Uterus (tissue), 2 donors: Measurements from ENCODE around the gene HIC1.

Experiments used
- CTCF ChIP-seq, 4 experiments: fragments of 200-600 bp in 2 of 4; fragments of 450-650 bp in 2 of 4; sonication (generic) in 2 of 4; IDR thresholded peaks; one replicate each; pipeline ENCODE4 v1.5.1; 2016 to 2019; ENCODE audit warnings: antibody characterized with exemption in 4 of 4, mild to moderate bottlenecking in 2 of 4, moderate library complexity in 1 of 4
- POLR2A ChIP-seq, 2 donors: fragments of 450-650 bp; IDR thresholded peaks; one replicate each; pipeline ENCODE4 v1.6.1; 2016; ENCODE audit warnings: antibody characterized with exemption in 2 of 2, mild to moderate bottlenecking in 1 of 2, moderate library complexity in 1 of 2

- TF ChIP-seq CTCF (IDR thresholded peaks at IDR 0.05): peak; percentile 83 to 99 (median 98)
- peak; percentile 89 to 94 for TF ChIP-seq POLR2A (IDR thresholded peaks at IDR 0.05)
Measured at GRCh38 chr17:2054512-2055291, at the start of gene HIC1.
